Stimulated activated memory B cell treated with anti-CD40 and anti-IgM and Interleukin-4, amounts not matched to agents 10 μg/mL and 1 μg/mL and 100 μg/mL, for 72 hours (primary cell): Measurements from ENCODE around the gene ABCA4.
A peak's percentile ranks its signal among the peaks of the same experiment; 100 is the strongest.

ENCODE experiments used
- ATAC-seq: fragments of 150-1000 bp; cut with Tn5 transposase; 2 replicates; pipeline ENCODE4 v1.10.0; 2021
- H3K27ac Mint-ChIP-seq: one replicate; pipeline ENCODE4 v1.8.0; 2022; ENCODE audit warnings: mild to moderate bottlenecking, mixed read lengths
- H3K27me3 Mint-ChIP-seq: one replicate; pipeline ENCODE4 v1.8.0; 2022; ENCODE audit warnings: mixed read lengths
- H3K36me3 Mint-ChIP-seq: one replicate; pipeline ENCODE4 v1.8.0; 2022; ENCODE audit warnings: mixed read lengths
- H3K4me1 Mint-ChIP-seq: one replicate; pipeline ENCODE4 v1.8.0; 2022; ENCODE audit warnings: mixed read lengths
- H3K4me3 Mint-ChIP-seq: one replicate; pipeline ENCODE4 v1.8.0; 2022; ENCODE audit warnings: mild to moderate bottlenecking, moderate library complexity, mixed read lengths
- H3K9me3 Mint-ChIP-seq: one replicate; pipeline ENCODE4 v1.8.0; 2022; ENCODE audit warnings: mixed read lengths

ABCA4 gene

GRCh38 chr1:94067196-94067595, 53.8 kb downstream of the ABCA4 start:
- no peak for ATAC-seq
- Mint-ChIP-seq H3K4me3 (no peak overlapping the region), H3K36me3 (no peaks in the 10 kb centered on the region), H3K4me1 (no peaks in the 10 kb centered on the region), H3K27me3 (peaks cover 21% of the 10 kb centered on the region), H3K27ac (no peak overlapping the region), H3K9me3 (no peaks in the 10 kb centered on the region)

- H3K4me1 Mint-ChIP-seq, result no peaks in the 10 kb centered on the region
- no peak overlapping the region for H3K27ac Mint-ChIP-seq
- ATAC-seq, result no peak
- no peak overlapping the region for H3K4me3 Mint-ChIP-seq
- H3K36me3 Mint-ChIP-seq, result no peaks in the 10 kb centered on the region
- H3K27me3 Mint-ChIP-seq, result peaks cover 37% of the 10 kb centered on the region
- no peaks in the 10 kb centered on the region for H3K9me3 Mint-ChIP-seq
These were observed 57.6 kb downstream of the ABCA4 start for GRCh38 chr1:94063379-94063778.

- no peaks in the 10 kb centered on the region for H3K36me3 Mint-ChIP-seq
- no peak overlapping the region for H3K27ac Mint-ChIP-seq
- H3K4me1 Mint-ChIP-seq, result no peaks in the 10 kb centered on the region
- H3K27me3 Mint-ChIP-seq, result peaks cover 37% of the 10 kb centered on the region
- H3K9me3 Mint-ChIP-seq, result no peaks in the 10 kb centered on the region
- no peak for ATAC-seq
- H3K4me3 Mint-ChIP-seq, result no peak overlapping the region
These were observed 59.2 kb downstream of the ABCA4 start for GRCh38 chr1:94061513-94062443.

- Mint-ChIP-seq H3K9me3 (no peaks in the 10 kb centered on the region), H3K27me3 (peaks cover 37% of the 10 kb centered on the region), H3K4me1 (no peaks in the 10 kb centered on the region), H3K4me3 (no peak overlapping the region), H3K36me3 (no peaks in the 10 kb centered on the region), H3K27ac (no peak overlapping the region)
- ATAC-seq, result no peak
These were observed 60.2 kb downstream of the ABCA4 start for GRCh38 chr1:94060720-94061119.

GRCh38 chr1:94058766-94059165, 62.2 kb downstream of the ABCA4 start:
- Mint-ChIP-seq H3K9me3 (no peaks in the 10 kb centered on the region), H3K27ac (no peak overlapping the region), H3K27me3 (peaks cover 42% of the 10 kb centered on the region), H3K4me3 (no peak overlapping the region), H3K36me3 (no peaks in the 10 kb centered on the region), H3K4me1 (no peaks in the 10 kb centered on the region)
- no peak for ATAC-seq

GRCh38 chr1:94056996-94057395, 64.0 kb downstream of the ABCA4 start:
- H3K27ac Mint-ChIP-seq, result no peak overlapping the region
- H3K4me3 Mint-ChIP-seq, result no peak overlapping the region
- peaks cover 44% of the 10 kb centered on the region for H3K27me3 Mint-ChIP-seq
- H3K36me3 Mint-ChIP-seq, result no peaks in the 10 kb centered on the region
- H3K4me1 Mint-ChIP-seq, result no peaks in the 10 kb centered on the region
- H3K9me3 Mint-ChIP-seq, result no peaks in the 10 kb centered on the region
- no peak for ATAC-seq

GRCh38 chr1:94056171-94056570, 64.8 kb downstream of the ABCA4 start:
- Mint-ChIP-seq H3K4me1 (no peaks in the 10 kb centered on the region), H3K27me3 (peaks cover 47% of the 10 kb centered on the region), H3K36me3 (no peaks in the 10 kb centered on the region), H3K27ac (no peak overlapping the region), H3K9me3 (no peaks in the 10 kb centered on the region), H3K4me3 (no peak overlapping the region)
- no peak for ATAC-seq

- no peak for ATAC-seq
- Mint-ChIP-seq H3K27me3 (peaks cover 41% of the 10 kb centered on the region), H3K4me3 (no peak overlapping the region), H3K9me3 (no peaks in the 10 kb centered on the region), H3K27ac (no peak overlapping the region), H3K4me1 (no peaks in the 10 kb centered on the region), H3K36me3 (no peaks in the 10 kb centered on the region)
These were observed 65.4 kb downstream of the ABCA4 start for GRCh38 chr1:94055459-94056122.

GRCh38 chr1:94050675-94051074, 70.3 kb downstream of the ABCA4 start:
- no peak overlapping the region for H3K27ac Mint-ChIP-seq
- ATAC-seq, result no peak
- no peaks in the 10 kb centered on the region for H3K4me1 Mint-ChIP-seq
- peaks cover 48% of the 10 kb centered on the region for H3K27me3 Mint-ChIP-seq
- H3K36me3 Mint-ChIP-seq, result no peaks in the 10 kb centered on the region
- no peaks in the 10 kb centered on the region for H3K9me3 Mint-ChIP-seq
- H3K4me3 Mint-ChIP-seq, result no peak overlapping the region

- Mint-ChIP-seq H3K36me3 (no peaks in the 10 kb centered on the region), H3K9me3 (no peaks in the 10 kb centered on the region), H3K4me3 (no peak overlapping the region), H3K27me3 (peaks cover 48% of the 10 kb centered on the region), H3K27ac (no peak overlapping the region), H3K4me1 (no peaks in the 10 kb centered on the region)
- ATAC-seq, result no peak
These were observed 70.7 kb downstream of the ABCA4 start for GRCh38 chr1:94050254-94050653.

- Mint-ChIP-seq H3K27me3 (peaks cover 45% of the 10 kb centered on the region), H3K4me1 (no peaks in the 10 kb centered on the region)
- ATAC-seq, result no peak
These were observed 71.2 kb downstream of the ABCA4 start for GRCh38 chr1:94049791-94050190.

GRCh38 chr1:94048413-94049164, 72.4 kb downstream of the ABCA4 start:
- H3K9me3 Mint-ChIP-seq, result no peaks in the 10 kb centered on the region
- no peak for ATAC-seq

More at GRCh38 chr1:94049791-94050190, 71.2 kb downstream of the ABCA4 start:
- Mint-ChIP-seq H3K36me3 (no peaks in the 10 kb centered on the region), H3K27ac (no peak overlapping the region), H3K4me3 (no peak overlapping the region), H3K9me3 (no peaks in the 10 kb centered on the region)

GRCh38 chr1:94047949-94048348, 73.0 kb downstream of the ABCA4 start:
- no peaks in the 10 kb centered on the region for H3K36me3 Mint-ChIP-seq
- no peaks in the 10 kb centered on the region for H3K9me3 Mint-ChIP-seq
- peaks cover 30% of the 10 kb centered on the region for H3K27me3 Mint-ChIP-seq
- H3K4me1 Mint-ChIP-seq, result no peaks in the 10 kb centered on the region
- no peak for ATAC-seq
- H3K4me3 Mint-ChIP-seq, result no peak overlapping the region
- H3K27ac Mint-ChIP-seq, result no peak overlapping the region

More at GRCh38 chr1:94048413-94049164, 72.4 kb downstream of the ABCA4 start:
- H3K36me3 Mint-ChIP-seq, result no peaks in the 10 kb centered on the region
- no peak overlapping the region for H3K4me3 Mint-ChIP-seq
- peaks cover 35% of the 10 kb centered on the region for H3K27me3 Mint-ChIP-seq
- no peaks in the 10 kb centered on the region for H3K4me1 Mint-ChIP-seq
- H3K27ac Mint-ChIP-seq, result no peak overlapping the region

GRCh38 chr1:94045465-94046056, 75.4 kb downstream of the ABCA4 start:
- no peak for ATAC-seq
- H3K36me3 Mint-ChIP-seq, result no peaks in the 10 kb centered on the region
- H3K4me1 Mint-ChIP-seq, result no peaks in the 10 kb centered on the region
- H3K4me3 Mint-ChIP-seq, result peak overlapping the region; percentile 54
- no peak overlapping the region for H3K27ac Mint-ChIP-seq
- H3K27me3 Mint-ChIP-seq, result peaks cover 32% of the 10 kb centered on the region
- no peaks in the 10 kb centered on the region for H3K9me3 Mint-ChIP-seq

- H3K27ac Mint-ChIP-seq, result no peak overlapping the region
These were observed 76.1 kb downstream of the ABCA4 start for GRCh38 chr1:94044891-94045290.

More at GRCh38 chr1:94044891-94045290, 76.1 kb downstream of the ABCA4 start:
- Mint-ChIP-seq H3K9me3 (no peaks in the 10 kb centered on the region), H3K4me1 (no peaks in the 10 kb centered on the region), H3K4me3 (no peak overlapping the region), H3K36me3 (no peaks in the 10 kb centered on the region), H3K27me3 (peaks cover 38% of the 10 kb centered on the region)
- ATAC-seq, result no peak
